Breast epithelium (tissue), 4 donors: Measurements from ENCODE around the gene STX8. TPM values are rescaled to one million over a fixed set of nuclear protein-coding genes. Genes with fewer than 3 reads are reported as not detected.

Source experiments
- DNase-seq, 2 donors: peaks; one replicate each; pipeline ENCODE4 v3.0.0-alpha.2; 2019; ENCODE audit warnings: low spot score in 2 of 2
- H3K27ac ChIP-seq, 2 donors: fragments of 200-600 bp; sonication (generic) in 1 of 2; one replicate each; pipeline ENCODE4 v1.5.1; 2016 to 2019; ENCODE audit warnings: mild to moderate bottlenecking in 1 of 2
- H3K27me3 ChIP-seq, 2 donors: fragments of 200-600 bp; sonication (generic) in 1 of 2; one replicate each; pipeline versions ENCODE4 v1.5.1 to v1.6.0; 2017 to 2019; ENCODE audit warnings: control low read depth in 1 of 2, mild to moderate bottlenecking in 1 of 2
- H3K36me3 ChIP-seq: fragments of 200-600 bp; one replicate; pipeline ENCODE4 v1.5.1; 2019
- H3K4me1 ChIP-seq, 2 donors: fragments of 200-600 bp; sonication (generic); one replicate each; pipeline ENCODE4 v1.5.1; 2016 to 2019; ENCODE audit warnings: control low read depth in 1 of 2
- H3K4me3 ChIP-seq, 3 donors: fragments of 200-600 bp; sonication (generic); 1 replicate in 2 of 3; 2 replicates in 1 of 3; pipeline ENCODE4 v1.5.1; 2016 to 2019; ENCODE audit warnings: mild to moderate bottlenecking in 3 of 3, moderate library complexity in 2 of 3
- H3K9me3 ChIP-seq, 2 donors: fragments of 200-600 bp; sonication (generic) in 1 of 2; one replicate each; pipeline ENCODE4 v1.5.1; 2016 to 2019; ENCODE audit warnings: control low read depth in 1 of 2
- CTCF ChIP-seq, 3 donors: fragments of 450-650 bp; IDR thresholded peaks; one replicate each; pipeline ENCODE4 v1.5.1; 2016 to 2017; ENCODE audit warnings: antibody characterized with exemption in 3 of 3, mild to moderate bottlenecking in 3 of 3, moderate library complexity in 3 of 3
- POLR2A ChIP-seq: fragments of 450-650 bp; IDR thresholded peaks from one replicate; pipeline ENCODE4 v1.6.1; 2016; ENCODE audit warnings: antibody characterized with exemption, mild to moderate bottlenecking, moderate library complexity
- POLR2AphosphoS5 ChIP-seq, 3 donors: sonication (generic); formaldehyde crosslinking; IDR thresholded peaks; one replicate each; pipeline ENCODE4 v1.6.1; 2017; ENCODE audit warnings: antibody characterized with exemption in 3 of 3
- intact Hi-C: fragments of 100-400 bp; cut with DNase I; formaldehyde crosslinking; loops from one replicate; pipeline ENCODE4 v1.15.1; 2023; ENCODE audit warnings: low total_unique reads
- total RNA-seq, 3 donors: library from RNA; depleted of rRNA; stranded (reverse); fragments of >200 nt; gene quantifications; one replicate each; pipeline ENCODE4 v1.1.0, GENCODE V29; 2016

STX8 gene
- total RNA-seq, 3 donors from 2014 or later, result 54.1 to 101 (median 60.4) TPM

GRCh38 chr17:9479964-9480363 lies 95.7 kb downstream of the STX8 start:
- intact Hi-C loops, result no loop called here
- Histone ChIP-seq H3K9me3 (no peaks in the 10 kb centered on the region), H3K27me3 (no peaks in the 10 kb centered on the region), H3K4me1 (no peaks in the 10 kb centered on the region), H3K4me3 (no peak overlapping the region), H3K27ac (no peak overlapping the region), H3K36me3 (no peaks in the 10 kb centered on the region)
- TF ChIP-seq POLR2AphosphoS5 (IDR thresholded peaks at IDR 0.05), result no peak
- TF ChIP-seq POLR2A, result no peak
- TF ChIP-seq CTCF (IDR thresholded peaks at IDR 0.05), result no peak
- DNase-seq, result no peak

- intact Hi-C loops, result no loop called here
- TF ChIP-seq CTCF (IDR thresholded peaks at IDR 0.05) (no peak), POLR2A (no peak), POLR2AphosphoS5 (IDR thresholded peaks at IDR 0.05) (no peak)
- no peaks in the 10 kb centered on the region for H3K9me3 ChIP-seq
These were observed 96.7 kb downstream of the STX8 start for GRCh38 chr17:9478889-9479288.

GRCh38 chr17:9475101-9475658 lies 100.4 kb downstream of the STX8 start:
- intact Hi-C loops, result no loop called here
- TF ChIP-seq CTCF (IDR thresholded peaks at IDR 0.05) (no peak), POLR2A (no peak), POLR2AphosphoS5 (IDR thresholded peaks at IDR 0.05) (no peak)
- H3K27me3 ChIP-seq, result no peaks in the 10 kb centered on the region
- H3K9me3 ChIP-seq, result no peaks in the 10 kb centered on the region
- H3K36me3 ChIP-seq, result no peaks in the 10 kb centered on the region
- no peak overlapping the region for H3K27ac ChIP-seq
- no peak overlapping the region for H3K4me3 ChIP-seq
- DNase-seq, result no peak
- H3K4me1 ChIP-seq, result no peaks in the 10 kb centered on the region

More at GRCh38 chr17:9478889-9479288, 96.7 kb downstream of the STX8 start:
- no peaks in the 10 kb centered on the region for H3K4me1 ChIP-seq
- H3K36me3 ChIP-seq, result no peaks in the 10 kb centered on the region
- no peak overlapping the region for H3K4me3 ChIP-seq
- H3K27ac ChIP-seq, result no peak overlapping the region
- H3K27me3 ChIP-seq, result no peaks in the 10 kb centered on the region
- no peak for DNase-seq

DNA sequence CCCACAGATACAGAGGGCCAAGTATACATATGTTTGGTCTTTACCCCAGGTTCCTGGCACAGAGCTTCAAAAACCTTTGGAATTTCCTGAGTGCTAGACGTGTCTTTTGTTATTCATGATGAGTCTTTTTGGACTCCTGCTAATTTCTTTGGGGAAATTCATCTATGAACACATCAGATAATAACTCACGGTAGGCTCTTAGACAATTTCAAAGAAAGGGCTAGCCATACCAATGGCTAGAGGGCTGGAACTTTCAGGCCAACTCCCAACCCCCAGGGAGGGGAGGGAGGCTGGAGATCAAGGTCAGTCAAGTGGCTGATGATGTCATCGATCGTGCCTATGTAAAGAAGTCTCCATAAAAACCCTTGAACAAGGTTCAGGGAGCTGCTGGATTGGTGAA lies 101.9 kb downstream of the STX8 start:
- TF ChIP-seq POLR2AphosphoS5 (IDR thresholded peaks at IDR 0.05), result no peak
- no peak for TF ChIP-seq CTCF (IDR thresholded peaks at IDR 0.05)
- TF ChIP-seq POLR2A, result no peak
- Histone ChIP-seq H3K4me1 (no peaks in the 10 kb centered on the region), H3K4me3 (no peak overlapping the region), H3K27ac (no peak overlapping the region), H3K27me3 (no peaks in the 10 kb centered on the region), H3K9me3 (no peaks in the 10 kb centered on the region), H3K36me3 (no peaks in the 10 kb centered on the region)
- no peak for DNase-seq
- intact Hi-C loops, result no loop called here

DNA sequence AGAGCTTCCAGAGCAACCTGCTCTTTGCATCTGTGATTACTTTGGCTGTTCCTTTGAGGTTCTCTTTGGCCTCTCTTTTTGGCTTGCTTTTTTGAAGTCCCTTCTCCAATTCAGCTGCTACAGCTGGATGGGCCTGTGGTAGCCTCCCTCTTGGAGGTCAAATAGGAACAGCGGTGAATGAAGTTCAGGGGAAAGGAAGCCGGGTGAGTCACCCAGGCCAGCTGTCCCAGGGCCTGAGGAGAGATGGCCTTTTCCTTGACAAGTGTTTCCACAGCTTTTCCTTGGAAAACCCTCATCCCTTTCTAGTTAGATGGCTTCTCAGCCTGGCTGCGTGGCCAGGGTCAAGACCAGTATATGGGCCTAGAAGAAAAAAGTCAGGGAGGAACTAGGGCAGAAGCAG lies 103.1 kb downstream of the STX8 start:
- intact Hi-C loops, result no loop called here
- no peak overlapping the region for H3K4me3 ChIP-seq
- TF ChIP-seq POLR2A, result no peak
- no peak for TF ChIP-seq CTCF (IDR thresholded peaks at IDR 0.05)
- TF ChIP-seq POLR2AphosphoS5 (IDR thresholded peaks at IDR 0.05), result no peak
- H3K27me3 ChIP-seq, result no peaks in the 10 kb centered on the region
- no peaks in the 10 kb centered on the region for H3K9me3 ChIP-seq
- H3K27ac ChIP-seq, result no peak overlapping the region
- no peak for DNase-seq
- H3K4me1 ChIP-seq, result no peaks in the 10 kb centered on the region
- H3K36me3 ChIP-seq, result no peaks in the 10 kb centered on the region
